Measurements from ENCODE around the gene CASP1.
A peak's percentile ranks its signal among the peaks of the same experiment; 100 is the strongest.
"Not testable (repeated sequence)": the region's sequence is repeated elsewhere in the genome, so short reads cannot be mapped to it uniquely, and the experiment has no call there.

Gene CASP1

GRCh38 chr11:105034813-105035620, at the start of gene CASP1:
TSS of gene CASP1 (minus strand) at chr11:105035144. CDS start at chr11:105035113, 31 bp downstream.
- peak; percentile 58 for DNase-seq

- no peak for DNase-seq
Observed at GRCh38 chr11:105081412-105082150, 46.6 kb upstream of the CASP1 start.

GRCh38 chr11:105080171-105080906, 45.4 kb upstream of the CASP1 start:
- DNase-seq: not testable (repeated sequence)

GRCh38 chr11:105078283-105078682, 43.3 kb upstream of the CASP1 start:
- no peak for DNase-seq

GRCh38 chr11:105077141-105077790, 42.3 kb upstream of the CASP1 start:
- DNase-seq: not testable (repeated sequence)

- DNase-seq: no peak
Observed at GRCh38 chr11:105074166-105074530, 39.2 kb upstream of the CASP1 start.

- DNase-seq: no peak
Observed at GRCh38 chr11:105073456-105074165, 38.7 kb upstream of the CASP1 start.

GRCh38 chr11:105072080-105072479, 37.1 kb upstream of the CASP1 start:
- DNase-seq: not testable (repeated sequence)

- DNase-seq: peak; percentile 79
Observed at GRCh38 chr11:105071089-105071732, 36.3 kb upstream of the CASP1 start.

GRCh38 chr11:105070306-105070705, 35.4 kb upstream of the CASP1 start:
- DNase-seq: peak; percentile 26

GRCh38 chr11:105069749-105070148, 34.8 kb upstream of the CASP1 start:
- DNase-seq: peak; percentile 17

- not testable (repeated sequence) for DNase-seq
Observed at GRCh38 chr11:105063245-105063941, 28.4 kb upstream of the CASP1 start.

GRCh38 chr11:105057432-105057831, 22.5 kb upstream of the CASP1 start:
- no peak for DNase-seq

GRCh38 chr11:105056446-105056845, 21.5 kb upstream of the CASP1 start:
- no peak for DNase-seq

- no peak for DNase-seq
Observed at GRCh38 chr11:105054723-105055493, 20.0 kb upstream of the CASP1 start.

GRCh38 chr11:105052487-105052886, 17.5 kb upstream of the CASP1 start:
- no peak for DNase-seq

GRCh38 chr11:105051559-105051958, 16.6 kb upstream of the CASP1 start:
- no peak for DNase-seq

GRCh38 chr11:105049481-105049880, 14.5 kb upstream of the CASP1 start:
- no peak for DNase-seq

- DNase-seq: no peak
Observed at GRCh38 chr11:105046898-105047579, 12.1 kb upstream of the CASP1 start.

Measured in CD4-positive, alpha-beta T cell treated with Interleukin-21 for 1 hour (primary cell).